ENCODE results near the gene HNRNPD. TPM values are rescaled to one million over a fixed set of nuclear protein-coding genes. Genes with fewer than 3 reads are reported as not detected.
"Not testable (repeated sequence)": the region's sequence is repeated elsewhere in the genome, so short reads cannot be mapped to it uniquely, and the experiment has no call there.

Gene HNRNPD
- polyA plus RNA-seq, 1 donor = 698 TPM

GRCh38 chr4:82380344-82380743 is 6.6 kb upstream of the HNRNPD start:
- no peak for DNase-seq

GRCh38 chr4:82376109-82376508 is 2.3 kb upstream of the HNRNPD start:
- DNase-seq = no peak

GRCh38 chr4:82373486-82373815 is 340 bp downstream of the HNRNPD start:
- no peak for DNase-seq

GRCh38 chr4:82372517-82373485 is 990 bp downstream of the HNRNPD start:
- peak; percentile 73 for DNase-seq

GRCh38 chr4:82371497-82371896 is 2.3 kb downstream of the HNRNPD start:
- DNase-seq = no peak

- no peak for DNase-seq
Measured at GRCh38 chr4:82367438-82368097, 6.2 kb downstream of the HNRNPD start.

GRCh38 chr4:82366431-82366830 is 7.4 kb downstream of the HNRNPD start:
- DNase-seq = not testable (repeated sequence)

GRCh38 chr4:82363896-82364487 is 9.8 kb downstream of the HNRNPD start:
- no peak for DNase-seq

- DNase-seq = no peak
Measured at GRCh38 chr4:82362565-82362964, 11.2 kb downstream of the HNRNPD start.

GRCh38 chr4:82360298-82361177 is 13.3 kb downstream of the HNRNPD start:
- no peak for DNase-seq

GRCh38 chr4:82358847-82359246 is 14.9 kb downstream of the HNRNPD start:
- no peak for DNase-seq

- DNase-seq = no peak
Measured at GRCh38 chr4:82357640-82358039, 16.2 kb downstream of the HNRNPD start.

GRCh38 chr4:82354788-82355187 is 19.0 kb downstream of the HNRNPD start:
- no peak for DNase-seq

GRCh38 chr4:82352825-82353366 is 20.9 kb downstream of the HNRNPD start:
- DNase-seq = no peak

GRCh38 chr4:82352118-82352824 is 21.5 kb downstream of the HNRNPD start:
- DNase-seq = no peak

- DNase-seq = no peak
Measured at GRCh38 chr4:82346126-82346525, 27.7 kb downstream of the HNRNPD start.

- DNase-seq = no peak
Measured at GRCh38 chr4:82335043-82335442, 38.7 kb downstream of the HNRNPD start.

- not testable (repeated sequence) for DNase-seq
Measured at GRCh38 chr4:82333641-82334040, 40.1 kb downstream of the HNRNPD start.

GRCh38 chr4:82331814-82332213 is 42.0 kb downstream of the HNRNPD start:
- DNase-seq = no peak

- DNase-seq = no peak
Measured at GRCh38 chr4:82320351-82320750, 53.4 kb downstream of the HNRNPD start.

- DNase-seq = not testable (repeated sequence)
Measured at GRCh38 chr4:82303063-82303462, 70.7 kb downstream of the HNRNPD start.

Data from left kidney (tissue), 2 donors.